Measurements from ENCODE around the gene USF2. TPM values are rescaled to one million over a fixed set of nuclear protein-coding genes. Genes with fewer than 3 reads are reported as not detected.
A peak's percentile ranks its signal among the peaks of the same experiment; 100 is the strongest.

The USF2 gene
- total RNA-seq, 1 donor from 2014 or later, result 133 TPM

- Mint-ChIP-seq H3K36me3 (peaks cover 7% of the 10 kb centered on the region), H3K4me3 (peak overlapping the region; percentile 36), H3K27me3 (peaks cover 27% of the 10 kb centered on the region), H3K9me3 (no peaks in the 10 kb centered on the region), H3K4me1 (ENCODE audit: unreplicated experiment) (peaks cover 23% of the 10 kb centered on the region), H3K27ac (no peak overlapping the region)
- no peak for TF ChIP-seq CTCF (conservative IDR thresholded peaks at IDR 0.05)
- DNase-seq (ENCODE audit: extremely low spot score, unreplicated experiment), result peak; percentile 40
These were observed 15.2 kb upstream of the USF2 start for GRCh38 chr19:35253316-35254286.

GRCh38 chr19:35254341-35255297 is 14.1 kb upstream of the USF2 start:
- Mint-ChIP-seq H3K4me3 (no peak overlapping the region), H3K9me3 (no peaks in the 10 kb centered on the region), H3K4me1 (ENCODE audit: unreplicated experiment) (peaks cover 15% of the 10 kb centered on the region), H3K27me3 (peaks cover 17% of the 10 kb centered on the region), H3K36me3 (peaks cover 7% of the 10 kb centered on the region), H3K27ac (peak overlapping the region; percentile 40)
- peak; percentile 53 for DNase-seq (ENCODE audit: extremely low spot score, unreplicated experiment)
- TF ChIP-seq CTCF (conservative IDR thresholded peaks at IDR 0.05), result no peak

- Mint-ChIP-seq H3K4me1 (ENCODE audit: unreplicated experiment) (peaks cover 14% of the 10 kb centered on the region), H3K9me3 (no peaks in the 10 kb centered on the region), H3K4me3 (no peak overlapping the region), H3K27ac (peak overlapping the region; percentile 48), H3K36me3 (peaks cover 7% of the 10 kb centered on the region), H3K27me3 (no peaks in the 10 kb centered on the region)
- no peak for DNase-seq (ENCODE audit: extremely low spot score, unreplicated experiment)
- TF ChIP-seq CTCF (conservative IDR thresholded peaks at IDR 0.05), result no peak
These were observed 12.2 kb upstream of the USF2 start for GRCh38 chr19:35256566-35256965.

- H3K9me3 Mint-ChIP-seq, result no peaks in the 10 kb centered on the region
- H3K4me1 Mint-ChIP-seq (ENCODE audit: unreplicated experiment), result peaks cover 14% of the 10 kb centered on the region
- H3K27me3 Mint-ChIP-seq, result no peaks in the 10 kb centered on the region
- DNase-seq (ENCODE audit: extremely low spot score, unreplicated experiment), result peak; percentile 49
- H3K4me3 Mint-ChIP-seq, result no peak overlapping the region
- H3K27ac Mint-ChIP-seq, result no peak overlapping the region
- no peak for TF ChIP-seq CTCF (conservative IDR thresholded peaks at IDR 0.05)
- H3K36me3 Mint-ChIP-seq, result peaks cover 7% of the 10 kb centered on the region
These were observed 11.7 kb upstream of the USF2 start for GRCh38 chr19:35257113-35257461.

GRCh38 chr19:35260694-35261304 is 8.0 kb upstream of the USF2 start:
- no peak overlapping the region for H3K4me3 Mint-ChIP-seq
- no peak for TF ChIP-seq CTCF (conservative IDR thresholded peaks at IDR 0.05)
- DNase-seq (ENCODE audit: extremely low spot score, unreplicated experiment), result peak; percentile 51
- H3K36me3 Mint-ChIP-seq, result no peaks in the 10 kb centered on the region
- H3K27me3 Mint-ChIP-seq, result no peaks in the 10 kb centered on the region
- no peaks in the 10 kb centered on the region for H3K9me3 Mint-ChIP-seq
- H3K4me1 Mint-ChIP-seq (ENCODE audit: unreplicated experiment), result peaks cover 20% of the 10 kb centered on the region
- no peak overlapping the region for H3K27ac Mint-ChIP-seq

All from type B pancreatic cell (in vitro differentiated cells).